ENCODE measurements around the gene STMP1.
A peak's percentile ranks its signal among the peaks of the same experiment; 100 is the strongest.

Gene STMP1

GRCh38 chr7:135647755-135648154 lies 14.6 kb upstream of the STMP1 start:
- H3K9me3 Mint-ChIP-seq = no peaks in the 10 kb centered on the region

DNA sequence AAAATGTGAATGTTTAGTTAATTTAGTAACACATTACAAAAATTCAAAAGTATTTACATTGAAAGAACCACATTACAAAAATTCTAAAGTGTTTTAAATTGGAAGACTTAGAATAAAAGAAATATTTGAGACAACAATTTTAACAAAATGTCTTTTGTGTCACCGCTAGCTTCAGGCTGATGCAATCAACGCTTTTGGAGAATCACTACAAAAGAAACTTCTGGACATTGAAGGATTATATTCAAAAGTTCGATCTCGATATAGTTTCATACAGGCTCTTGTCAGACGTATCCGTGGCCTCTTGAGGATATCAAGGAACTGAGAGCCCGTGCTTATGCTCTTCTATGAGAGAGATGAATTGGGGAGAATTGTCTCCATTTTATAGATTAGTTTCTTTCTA lies 14.1 kb upstream of the STMP1 start:
- H3K27me3 Mint-ChIP-seq (ENCODE audit: low read depth) = no peaks in the 10 kb centered on the region
- H3K9me3 Mint-ChIP-seq = no peaks in the 10 kb centered on the region
- TF ChIP-seq CTCF (IDR thresholded peaks at IDR 0.05; ENCODE audit: unreplicated experiment in 3 of 3) = no peak
- H3K27ac Mint-ChIP-seq = no peak overlapping the region
- H3K4me3 Mint-ChIP-seq = no peak overlapping the region
- peaks cover 37% of the 10 kb centered on the region for H3K36me3 Mint-ChIP-seq (ENCODE audit: low read depth)
- H3K4me1 Mint-ChIP-seq = peaks cover 11% of the 10 kb centered on the region

More at GRCh38 chr7:135647755-135648154, 14.6 kb upstream of the STMP1 start:
- H3K4me3 Mint-ChIP-seq = no peak overlapping the region
- no peaks in the 10 kb centered on the region for H3K27me3 Mint-ChIP-seq (ENCODE audit: low read depth)
- H3K36me3 Mint-ChIP-seq (ENCODE audit: low read depth) = peaks cover 37% of the 10 kb centered on the region
- H3K27ac Mint-ChIP-seq = no peak overlapping the region
- H3K4me1 Mint-ChIP-seq = peaks cover 6% of the 10 kb centered on the region
- no peak for TF ChIP-seq CTCF (IDR thresholded peaks at IDR 0.05; ENCODE audit: unreplicated experiment in 3 of 3)

DNA sequence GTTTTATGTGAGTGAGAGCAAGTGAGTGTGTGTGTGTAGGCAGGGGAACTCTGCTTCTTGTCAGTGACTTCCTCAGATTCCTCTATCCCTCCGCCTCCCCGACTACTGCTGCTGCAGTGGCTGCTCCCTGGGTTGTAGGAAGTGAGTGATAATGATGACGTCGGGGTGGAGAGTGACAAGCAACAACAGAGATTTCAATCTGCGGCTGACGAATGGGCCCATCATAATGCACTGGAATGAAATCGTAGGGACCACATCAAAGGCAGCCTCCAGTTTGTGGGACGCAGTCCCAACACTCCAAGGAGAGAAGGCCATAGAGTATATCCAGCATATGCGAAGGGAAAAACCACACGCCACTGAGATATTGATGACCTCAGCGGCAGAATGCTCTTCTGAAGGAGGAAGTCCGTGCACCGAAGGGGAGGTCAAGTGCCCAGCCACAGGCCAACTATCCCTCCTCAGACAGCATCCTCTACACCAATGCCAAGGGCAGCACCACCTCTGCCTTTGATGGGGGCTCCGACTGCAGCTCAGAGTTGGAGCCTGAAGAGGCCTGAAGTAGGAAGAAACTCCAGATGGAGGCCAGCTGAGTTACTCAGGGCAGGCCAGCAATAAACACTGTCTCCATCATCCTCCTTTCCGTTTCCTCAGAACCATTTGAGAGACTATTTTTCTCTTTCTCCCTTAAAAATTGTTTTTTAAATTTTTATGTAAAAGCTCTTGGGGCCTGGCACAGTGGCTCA lies 11.3 kb upstream of the STMP1 start:
- no peak overlapping the region for H3K4me3 Mint-ChIP-seq
- no peak for TF ChIP-seq CTCF (IDR thresholded peaks at IDR 0.05; ENCODE audit: unreplicated experiment in 3 of 3)
- H3K4me1 Mint-ChIP-seq = peaks cover 14% of the 10 kb centered on the region
- no peaks in the 10 kb centered on the region for H3K9me3 Mint-ChIP-seq
- H3K27me3 Mint-ChIP-seq (ENCODE audit: low read depth) = no peaks in the 10 kb centered on the region
- H3K36me3 Mint-ChIP-seq (ENCODE audit: low read depth) = peaks cover 14% of the 10 kb centered on the region
- H3K27ac Mint-ChIP-seq = peak overlapping the region; percentile 44 to 75 (median 57)

GRCh38 chr7:135653340-135654080 lies 8.8 kb upstream of the STMP1 start:
- Mint-ChIP-seq H3K4me3 (no peak overlapping the region), H3K27me3 (ENCODE audit: low read depth) (no peaks in the 10 kb centered on the region), H3K9me3 (no peaks in the 10 kb centered on the region), H3K36me3 (ENCODE audit: low read depth) (peaks cover 6% of the 10 kb centered on the region), H3K27ac (peak overlapping the region; percentile 20 to 89 (median 70)), H3K4me1 (peaks cover 18% of the 10 kb centered on the region)
- no peak for TF ChIP-seq CTCF (IDR thresholded peaks at IDR 0.05; ENCODE audit: unreplicated experiment in 3 of 3)

- Mint-ChIP-seq H3K27ac (peak overlapping the region in 2 of 3 experiments; percentile 98 to 99), H3K36me3 (ENCODE audit: low read depth) (no peaks in the 10 kb centered on the region), H3K4me3 (no peak overlapping the region), H3K4me1 (peaks cover 22% of the 10 kb centered on the region), H3K27me3 (ENCODE audit: low read depth) (no peaks in the 10 kb centered on the region), H3K9me3 (no peaks in the 10 kb centered on the region)
- TF ChIP-seq CTCF (IDR thresholded peaks at IDR 0.05; ENCODE audit: unreplicated experiment in 3 of 3) = no peak
Measured at GRCh38 chr7:135658564-135658963, 3.8 kb upstream of the STMP1 start.
